OCI-M2 (cell line): Measurements from ENCODE around the gene RYR2.

Source experiments
- DNase-seq: peaks from one replicate; lab custom pipeline; 2025; ENCODE audit not compliant: unreplicated experiment; lab: John Stamatoyannopoulos, UW

RYR2 gene

GRCh38 chr1:237760951-237761350 lies 719.0 kb downstream of the RYR2 start:
- DNase-seq, result no peak

GRCh38 chr1:237763137-237763536 lies 721.2 kb downstream of the RYR2 start:
- DNase-seq, result no peak

GRCh38 chr1:237763751-237764150 lies 721.8 kb downstream of the RYR2 start:
- no peak for DNase-seq

DNA sequence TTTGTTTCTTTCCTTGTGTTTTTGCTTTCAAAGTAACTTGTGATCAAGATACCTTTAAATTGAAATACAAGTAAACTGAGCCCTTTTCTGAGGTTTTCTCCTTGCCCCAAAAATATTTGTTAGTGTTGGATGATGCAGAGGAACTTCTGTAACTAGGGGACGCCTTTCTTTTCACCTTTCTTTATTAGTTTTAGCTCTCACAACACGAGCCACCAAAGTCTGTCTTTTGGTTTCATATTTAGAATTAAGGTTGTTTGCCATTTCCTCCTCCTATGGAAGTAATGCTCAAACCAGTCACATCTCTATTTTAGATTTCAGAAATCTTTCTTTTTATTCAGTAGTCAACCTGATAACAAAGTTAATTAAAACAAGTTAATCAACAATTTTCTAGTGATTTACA lies 727.9 kb downstream of the RYR2 start:
- DNase-seq, result no peak

GRCh38 chr1:237772009-237772408 lies 730.0 kb downstream of the RYR2 start:
- DNase-seq, result no peak

- DNase-seq, result no peak
These were observed 732.3 kb downstream of the RYR2 start for GRCh38 chr1:237774246-237774645.

DNA sequence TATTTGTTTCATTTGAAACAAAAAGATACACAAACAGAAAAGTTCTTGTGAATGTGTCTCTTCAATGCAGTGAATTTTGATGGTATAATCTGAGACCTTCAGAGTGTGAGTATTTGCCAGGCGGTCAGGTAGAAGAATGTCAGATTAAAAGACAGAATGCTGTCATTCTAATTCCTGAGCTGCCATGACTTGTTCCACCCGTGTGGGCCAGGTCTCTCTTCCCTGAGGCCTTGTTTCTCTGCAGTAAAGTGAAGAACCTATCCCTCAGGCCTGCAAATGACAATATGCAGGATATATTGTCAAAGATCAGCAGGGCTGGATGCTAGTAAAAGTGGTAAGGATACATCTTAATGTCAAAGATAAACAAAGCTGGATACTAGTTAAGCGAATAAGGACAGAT lies 737.4 kb downstream of the RYR2 start:
- no peak for DNase-seq

GRCh38 chr1:237786066-237786719 lies 744.2 kb downstream of the RYR2 start:
- DNase-seq, result no peak

- no peak for DNase-seq
These were observed 746.1 kb downstream of the RYR2 start for GRCh38 chr1:237788069-237788468.

- no peak for DNase-seq
These were observed 747.6 kb downstream of the RYR2 start for GRCh38 chr1:237789619-237790018.

DNA sequence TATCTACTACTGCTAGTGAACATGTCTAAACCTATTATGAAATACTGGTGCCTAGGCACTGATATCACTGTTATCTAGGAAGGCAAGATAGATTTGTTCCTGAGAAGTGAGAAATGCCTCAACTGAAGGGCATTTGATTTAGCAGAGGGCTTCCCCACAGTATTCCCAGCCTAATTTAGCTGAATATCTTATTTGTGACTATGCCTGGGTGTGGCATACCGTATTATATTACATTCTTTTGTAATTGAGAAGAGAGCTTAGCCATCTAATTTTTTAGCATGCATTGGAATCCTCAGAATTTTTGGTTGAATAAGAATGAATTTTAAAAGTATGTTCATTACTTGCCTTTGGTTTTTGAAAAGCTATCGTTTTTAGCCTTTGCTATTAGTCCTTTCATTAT lies 749.6 kb downstream of the RYR2 start:
- DNase-seq, result no peak

GRCh38 chr1:237792149-237792548 lies 750.2 kb downstream of the RYR2 start:
- no peak for DNase-seq

DNA sequence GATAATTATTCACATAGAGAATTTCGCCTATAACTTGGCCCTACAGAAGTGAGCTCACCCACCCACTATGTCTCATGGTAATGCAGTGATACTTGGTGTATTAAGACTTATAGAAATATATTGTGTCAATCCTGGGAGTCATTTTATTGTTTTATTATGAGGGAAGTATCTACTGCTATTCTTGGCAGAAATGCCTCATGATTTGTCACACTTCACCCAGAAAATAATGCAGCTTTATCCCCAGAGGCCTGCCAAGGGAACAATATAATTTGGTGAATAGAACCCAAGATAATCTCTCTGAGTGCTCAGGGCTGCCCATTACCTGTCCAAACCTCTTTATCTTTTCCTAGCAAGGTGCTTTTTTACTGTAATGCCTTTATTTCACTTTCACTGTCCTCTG lies 750.7 kb downstream of the RYR2 start:
- DNase-seq, result no peak

- DNase-seq, result no peak
These were observed 752.1 kb downstream of the RYR2 start for GRCh38 chr1:237794071-237794470.

DNA sequence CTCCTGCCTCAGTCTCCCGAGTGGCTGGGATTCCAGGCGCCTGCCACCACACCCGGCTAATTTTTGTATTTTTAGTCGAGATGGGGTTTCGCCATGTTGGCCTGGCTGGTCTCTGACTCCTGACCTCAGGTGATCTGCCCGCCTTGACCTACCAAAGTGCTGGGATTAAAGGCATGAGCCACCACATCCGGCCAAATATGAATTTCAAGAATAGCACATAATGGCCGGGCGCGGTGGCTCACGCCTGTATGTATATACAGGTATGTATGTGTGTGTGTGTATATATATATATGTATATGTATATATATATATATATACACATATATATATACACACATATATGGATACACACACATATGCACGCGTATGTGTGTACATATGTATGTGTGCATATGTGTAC lies 753.6 kb downstream of the RYR2 start:
- DNase-seq, result no peak

DNA sequence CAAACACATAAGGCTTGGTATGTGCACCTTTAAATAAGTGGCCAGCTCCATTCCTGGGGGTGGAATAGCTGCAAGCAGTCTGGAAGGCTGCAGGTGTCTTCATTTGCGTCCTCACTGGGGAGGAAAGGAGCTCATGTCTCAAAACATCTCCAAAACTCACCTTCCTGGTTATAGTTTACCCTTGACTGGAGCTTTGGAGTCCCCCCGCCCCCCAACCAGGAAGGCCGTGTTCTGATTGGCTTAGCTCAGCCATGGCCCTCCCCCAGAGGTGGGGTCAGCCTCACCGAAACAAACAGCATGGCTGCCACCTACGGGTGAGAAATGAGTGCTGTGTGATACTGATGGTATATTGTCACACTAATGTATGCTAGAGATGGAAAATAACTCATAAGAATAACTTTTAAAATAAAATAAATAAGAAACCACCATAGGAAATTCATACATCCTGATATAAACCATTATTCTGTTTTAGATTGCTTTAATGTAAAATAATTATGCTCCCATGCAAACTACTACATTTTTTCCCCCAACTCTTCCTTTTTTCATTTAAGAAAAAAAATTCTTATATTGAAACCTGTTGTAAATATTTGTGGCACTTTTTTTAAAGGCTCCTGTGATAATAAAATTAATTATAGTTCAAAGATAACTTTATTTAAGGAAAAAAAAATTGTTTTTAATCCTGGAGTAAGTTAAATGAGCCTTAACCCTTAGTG lies 757.9 kb downstream of the RYR2 start:
- DNase-seq, result no peak

- no peak for DNase-seq
These were observed 762.5 kb downstream of the RYR2 start for GRCh38 chr1:237804516-237804915.

- no peak for DNase-seq
These were observed 767.1 kb downstream of the RYR2 start for GRCh38 chr1:237809099-237809498.

- DNase-seq, result no peak
These were observed 769.6 kb downstream of the RYR2 start for GRCh38 chr1:237811633-237812032.

GRCh38 chr1:237812061-237812460 lies 770.1 kb downstream of the RYR2 start:
- DNase-seq, result no peak

DNA sequence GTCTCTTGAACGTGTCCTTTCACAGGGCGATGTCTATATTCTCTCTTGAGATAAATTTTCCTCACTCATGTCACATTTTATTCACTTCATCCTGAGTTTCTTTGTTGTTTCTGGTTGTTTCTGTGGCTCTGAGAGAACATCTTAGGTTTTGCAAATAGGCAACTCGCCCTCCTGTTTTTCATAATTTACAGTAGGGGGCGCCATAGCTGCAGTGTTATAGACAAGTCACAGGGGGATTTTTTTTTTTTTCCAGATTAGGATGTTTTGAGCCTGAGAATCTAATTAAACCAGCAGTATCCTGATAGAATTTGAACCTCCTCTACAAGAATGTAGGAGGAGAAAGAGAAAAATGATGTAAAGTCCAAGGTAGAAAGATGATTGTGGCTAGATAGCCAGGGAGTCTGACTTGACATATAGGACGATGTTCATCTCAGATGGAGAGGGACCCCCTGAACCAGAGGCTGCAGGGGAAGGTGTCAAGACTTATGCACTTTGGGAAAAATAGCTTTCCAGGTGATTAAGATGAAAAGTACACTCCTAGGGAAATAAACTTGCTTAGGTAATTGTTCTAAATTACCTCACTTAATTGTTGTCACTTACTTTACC lies 772.4 kb downstream of the RYR2 start:
- DNase-seq, result no peak

GRCh38 chr1:237817277-237817676 lies 775.3 kb downstream of the RYR2 start:
- DNase-seq, result no peak
